Measurements from ENCODE around the gene ZNF319.

Gene ZNF319

GRCh38 chr16:58000706-58001676 is 519 bp upstream of the ZNF319 start, which contains the start of gene USB1:
Gene USB1 (plus strand): TSS chr16:58001407. CDS start chr16:58001484, 77 bp downstream.
- H3K4me3 ChIP-seq (ENCODE audit: low read depth, low read length), result peak within 1 kb of the TSS; percentile 65
- TF ChIP-seq, protein P1, sequence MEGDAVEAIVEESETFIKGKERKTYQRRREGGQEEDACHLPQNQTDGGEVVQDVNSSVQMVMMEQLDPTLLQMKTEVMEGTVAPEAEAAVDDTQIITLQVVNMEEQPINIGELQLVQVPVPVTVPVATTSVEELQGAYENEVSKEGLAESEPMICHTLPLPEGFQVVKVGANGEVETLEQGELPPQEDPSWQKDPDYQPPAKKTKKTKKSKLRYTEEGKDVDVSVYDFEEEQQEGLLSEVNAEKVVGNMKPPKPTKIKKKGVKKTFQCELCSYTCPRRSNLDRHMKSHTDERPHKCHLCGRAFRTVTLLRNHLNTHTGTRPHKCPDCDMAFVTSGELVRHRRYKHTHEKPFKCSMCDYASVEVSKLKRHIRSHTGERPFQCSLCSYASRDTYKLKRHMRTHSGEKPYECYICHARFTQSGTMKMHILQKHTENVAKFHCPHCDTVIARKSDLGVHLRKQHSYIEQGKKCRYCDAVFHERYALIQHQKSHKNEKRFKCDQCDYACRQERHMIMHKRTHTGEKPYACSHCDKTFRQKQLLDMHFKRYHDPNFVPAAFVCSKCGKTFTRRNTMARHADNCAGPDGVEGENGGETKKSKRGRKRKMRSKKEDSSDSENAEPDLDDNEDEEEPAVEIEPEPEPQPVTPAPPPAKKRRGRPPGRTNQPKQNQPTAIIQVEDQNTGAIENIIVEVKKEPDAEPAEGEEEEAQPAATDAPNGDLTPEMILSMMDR (IDR thresholded peaks at IDR 0.05; ENCODE audit: borderline replicate concordance, insufficient read depth, low read depth, low read length), result peak; percentile 88

DNA sequence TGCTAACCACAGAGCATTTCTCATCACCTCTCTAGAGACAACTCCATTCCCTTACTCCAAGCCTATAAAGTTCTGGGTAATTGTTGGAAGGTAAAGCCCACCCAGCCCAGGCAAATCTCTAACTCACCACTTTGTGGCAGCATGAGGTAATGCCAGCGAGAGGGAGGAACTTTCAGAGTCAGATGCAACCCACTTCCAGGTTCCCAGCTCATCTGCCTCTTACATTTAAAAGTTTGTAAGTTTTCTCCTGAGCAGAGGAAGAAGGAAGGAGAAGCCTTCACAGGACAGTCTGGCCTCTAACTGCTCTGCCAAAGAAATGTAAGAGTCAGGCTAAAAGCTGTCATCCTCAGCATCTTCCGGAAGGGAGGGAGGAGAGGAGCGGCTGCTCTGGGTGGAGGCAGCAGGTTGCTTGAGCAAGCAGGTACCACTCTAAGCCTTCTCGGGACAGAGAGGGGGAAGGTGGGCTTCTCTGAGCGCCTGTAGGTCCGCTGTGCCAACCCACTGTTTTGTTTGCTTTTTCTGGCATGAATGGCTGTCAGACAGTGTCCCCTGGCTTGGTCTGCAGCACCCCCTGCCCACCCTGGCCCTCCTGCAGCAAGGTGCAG is 1.0 kb downstream of the ZNF319 start:
- H3K4me3 ChIP-seq (ENCODE audit: low read depth, low read length), result peak overlapping the region; percentile 65
- TF ChIP-seq, protein P1 (IDR thresholded peaks at IDR 0.05; ENCODE audit: borderline replicate concordance, insufficient read depth, low read depth, low read length), result no peak

DNA sequence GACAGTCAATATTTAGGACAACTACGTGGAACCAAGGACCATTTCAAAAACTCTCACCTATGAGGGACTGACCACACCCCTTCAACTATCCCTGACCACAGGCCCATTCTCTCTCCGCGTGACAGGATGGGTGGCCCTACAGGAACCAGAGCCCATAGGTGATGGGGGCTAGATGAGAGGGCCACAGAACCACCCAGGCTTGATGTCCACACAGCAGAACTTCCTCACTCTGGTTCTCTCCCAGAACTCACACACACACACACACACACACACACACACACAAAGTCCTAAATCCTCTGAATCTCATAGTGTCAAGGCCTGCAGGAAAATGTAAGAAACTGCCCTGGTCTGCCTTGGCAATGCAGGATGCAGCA is 1.5 kb downstream of the ZNF319 start:
- TF ChIP-seq, protein P1 (IDR thresholded peaks at IDR 0.05; ENCODE audit: borderline replicate concordance, insufficient read depth, low read depth, low read length), result no peak

GRCh38 chr16:57998486-57998885 is 2.0 kb downstream of the ZNF319 start:
- H3K4me3 ChIP-seq (ENCODE audit: low read depth, low read length), result no peak overlapping the region
- TF ChIP-seq, protein P1 (IDR thresholded peaks at IDR 0.05; ENCODE audit: borderline replicate concordance, insufficient read depth, low read depth, low read length), result no peak

More for the DNA sequence above, 1.5 kb downstream of the ZNF319 start:
- H3K4me3 ChIP-seq (ENCODE audit: low read depth, low read length), result no peak overlapping the region

GRCh38 chr16:57997528-57998265 is 2.8 kb downstream of the ZNF319 start:
- TF ChIP-seq, protein P1 (IDR thresholded peaks at IDR 0.05; ENCODE audit: borderline replicate concordance, insufficient read depth, low read depth, low read length), result no peak
- H3K4me3 ChIP-seq (ENCODE audit: low read depth, low read length), result no peak overlapping the region

- TF ChIP-seq, protein P1 (IDR thresholded peaks at IDR 0.05; ENCODE audit: borderline replicate concordance, insufficient read depth, low read depth, low read length), result no peak
- no peak overlapping the region for H3K4me3 ChIP-seq (ENCODE audit: low read depth, low read length)
Observed at GRCh38 chr16:57997176-57997527, 3.3 kb downstream of the ZNF319 start.
